Esophagus squamous epithelium (tissue), 4 donors: Measurements from ENCODE around the gene ADAM12.

Source experiments
- POLR2A ChIP-seq, 4 donors: fragments of 450-650 bp; IDR thresholded peaks; one replicate each; pipeline ENCODE4 v1.6.1; 2017; ENCODE audit warnings: antibody characterized with exemption in 4 of 4, mild to moderate bottlenecking in 4 of 4, moderate library complexity in 3 of 4
- TF ChIP-seq, protein P1 (sequence below), 6 experiments: fragments of 450-650 bp in 4 of 6; fragments of 200-600 bp in 2 of 6; sonication (generic) in 2 of 6; IDR thresholded peaks; one replicate each; pipeline ENCODE4 v1.5.1; 2016 to 2019; ENCODE audit warnings: antibody characterized with exemption in 6 of 6, mild to moderate bottlenecking in 4 of 6, moderate library complexity in 4 of 6

DNA sequence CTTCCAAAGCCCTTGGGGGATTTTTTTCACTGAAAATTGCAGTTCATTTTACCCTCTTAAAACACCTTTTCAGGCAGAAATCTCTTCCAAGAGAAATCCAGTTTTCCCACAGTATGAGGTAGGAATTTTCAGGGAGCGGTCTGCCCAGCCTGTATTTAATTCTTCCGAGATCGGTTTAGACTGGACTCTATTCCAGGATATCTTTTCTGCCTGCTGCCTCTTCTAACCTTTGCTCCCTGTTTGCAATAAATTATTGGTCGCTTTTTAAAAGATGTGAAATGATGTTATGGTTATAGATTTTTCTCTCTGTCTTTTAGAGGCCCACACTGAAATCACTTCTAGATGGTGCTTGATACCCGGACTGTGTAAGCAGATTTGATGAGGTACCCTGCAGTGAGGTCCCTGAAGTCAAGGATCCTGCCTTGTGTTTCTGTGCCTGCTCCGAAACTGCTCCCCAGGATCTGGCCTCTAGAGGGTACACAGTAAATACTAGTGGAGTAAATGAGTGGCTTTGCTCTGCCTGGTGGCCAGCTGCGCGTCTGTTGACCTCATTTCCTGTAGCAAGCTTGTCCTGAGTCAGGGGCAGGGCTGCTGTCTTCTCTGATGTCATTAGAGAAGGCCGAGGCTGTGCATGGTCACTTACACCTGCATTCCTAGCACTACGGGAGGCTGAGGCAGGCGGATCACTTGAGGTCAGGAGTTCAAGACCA is 300.3 kb downstream of the ADAM12 start:
- no peak for TF ChIP-seq POLR2A (IDR thresholded peaks at IDR 0.05)
- TF ChIP-seq, protein P1, sequence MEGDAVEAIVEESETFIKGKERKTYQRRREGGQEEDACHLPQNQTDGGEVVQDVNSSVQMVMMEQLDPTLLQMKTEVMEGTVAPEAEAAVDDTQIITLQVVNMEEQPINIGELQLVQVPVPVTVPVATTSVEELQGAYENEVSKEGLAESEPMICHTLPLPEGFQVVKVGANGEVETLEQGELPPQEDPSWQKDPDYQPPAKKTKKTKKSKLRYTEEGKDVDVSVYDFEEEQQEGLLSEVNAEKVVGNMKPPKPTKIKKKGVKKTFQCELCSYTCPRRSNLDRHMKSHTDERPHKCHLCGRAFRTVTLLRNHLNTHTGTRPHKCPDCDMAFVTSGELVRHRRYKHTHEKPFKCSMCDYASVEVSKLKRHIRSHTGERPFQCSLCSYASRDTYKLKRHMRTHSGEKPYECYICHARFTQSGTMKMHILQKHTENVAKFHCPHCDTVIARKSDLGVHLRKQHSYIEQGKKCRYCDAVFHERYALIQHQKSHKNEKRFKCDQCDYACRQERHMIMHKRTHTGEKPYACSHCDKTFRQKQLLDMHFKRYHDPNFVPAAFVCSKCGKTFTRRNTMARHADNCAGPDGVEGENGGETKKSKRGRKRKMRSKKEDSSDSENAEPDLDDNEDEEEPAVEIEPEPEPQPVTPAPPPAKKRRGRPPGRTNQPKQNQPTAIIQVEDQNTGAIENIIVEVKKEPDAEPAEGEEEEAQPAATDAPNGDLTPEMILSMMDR (IDR thresholded peaks at IDR 0.05) = no peak
